Urothelium cell line (cell line): ENCODE data around the gene TCP11.

ENCODE experiments used
- DNase-seq: peaks from one replicate; pipeline ENCODE4 v3.0.0; 2011; ENCODE audit warnings: low spot score, mixed read lengths
- FAIRE-seq: peaks from 2 replicates; lab custom pipeline; 2011; peaks lifted over from hg19 to GRCh38; lab: Jason Lieb, UNC

The TCP11 gene

DNA sequence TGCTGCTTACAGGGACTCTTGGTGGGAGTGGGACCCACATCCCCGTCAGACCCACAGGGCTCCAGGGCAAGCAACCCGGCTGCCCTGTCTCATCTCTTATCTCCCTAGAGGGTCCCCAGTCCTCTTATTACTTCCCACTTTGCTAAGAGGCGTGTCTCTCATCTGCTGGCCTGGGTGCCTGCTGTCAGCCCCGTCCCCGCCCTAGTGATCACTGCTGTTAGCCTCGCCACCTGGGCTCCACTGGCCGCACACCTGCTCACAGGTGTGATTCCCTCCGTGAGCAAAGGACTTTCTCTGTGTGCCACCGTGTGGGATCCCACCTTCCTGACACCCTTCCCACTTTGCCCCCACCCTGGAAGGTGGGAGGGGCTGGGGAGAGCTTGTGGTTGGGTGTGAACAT, 57.6 kb downstream of the TCP11 start:
- no peak for DNase-seq
- FAIRE-seq, result no peak

DNA sequence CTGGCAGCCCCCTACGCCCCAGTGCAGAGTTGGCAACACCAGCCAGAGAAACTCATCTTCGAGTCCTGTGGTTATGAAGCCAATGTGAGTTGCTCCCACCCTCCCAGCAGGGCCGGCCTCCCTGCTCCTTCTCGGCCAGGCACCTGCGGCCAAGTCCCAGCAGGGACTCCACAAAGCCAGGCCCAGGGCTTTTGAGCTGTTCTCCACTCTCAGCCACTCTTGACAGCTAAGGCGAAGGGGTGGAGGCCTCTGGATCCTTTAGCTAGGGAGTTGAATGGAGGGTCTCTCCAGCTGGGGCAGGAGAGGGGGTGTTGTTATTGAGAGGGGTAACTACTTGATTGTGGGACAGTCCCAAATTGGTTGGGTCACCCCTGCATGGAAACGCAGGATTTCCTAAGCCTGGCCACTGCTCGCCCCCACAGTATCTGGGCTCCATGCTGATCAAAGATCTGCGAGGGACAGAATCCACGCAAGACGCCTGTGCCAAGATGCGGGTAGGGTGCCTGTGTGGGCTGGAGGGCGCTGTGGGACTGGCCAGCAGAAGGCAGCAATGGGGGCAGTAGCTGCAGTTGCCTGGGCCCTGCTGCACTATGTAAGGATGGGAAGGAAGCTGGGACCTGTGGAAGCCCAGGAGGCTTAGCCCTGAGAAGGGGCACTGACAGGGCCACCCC, 58.3 kb downstream of the TCP11 start:
- DNase-seq, result no peak
- no peak for FAIRE-seq

DNA sequence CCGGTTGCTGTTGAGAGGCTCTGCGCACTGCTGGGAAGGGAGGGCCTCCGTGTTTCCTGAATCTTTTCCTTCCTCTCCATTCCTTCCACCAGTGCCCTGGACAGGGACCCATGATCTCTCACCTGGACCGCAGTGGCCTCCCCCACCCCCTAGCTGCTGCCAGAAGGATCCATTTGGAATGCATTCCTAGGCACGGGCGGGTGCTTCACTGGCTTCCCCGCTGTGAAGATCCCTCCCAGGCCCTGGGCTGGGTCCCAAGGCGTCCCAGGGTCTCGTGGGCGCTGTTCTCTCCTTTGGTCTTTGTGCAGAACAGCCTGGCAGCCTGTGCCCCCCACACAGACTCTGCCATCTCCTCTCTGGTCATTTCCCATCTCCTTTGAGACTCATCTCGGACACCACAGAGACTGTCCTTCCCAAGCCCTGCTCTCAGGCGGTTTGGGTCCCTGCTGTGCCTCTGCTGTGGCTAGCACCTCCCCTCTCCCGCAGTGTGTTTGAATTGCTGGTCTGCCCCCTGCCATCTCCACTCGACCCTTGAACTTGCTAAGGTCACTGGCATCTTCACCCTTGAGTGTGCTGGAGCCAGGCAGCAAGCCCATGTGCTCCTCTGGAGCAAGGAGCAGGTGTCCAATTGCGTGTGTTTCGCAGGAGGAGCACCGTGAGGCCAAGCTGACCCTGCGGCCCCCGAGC, 59.0 kb downstream of the TCP11 start:
- FAIRE-seq (no peak), DNase-seq (no peak)

DNA sequence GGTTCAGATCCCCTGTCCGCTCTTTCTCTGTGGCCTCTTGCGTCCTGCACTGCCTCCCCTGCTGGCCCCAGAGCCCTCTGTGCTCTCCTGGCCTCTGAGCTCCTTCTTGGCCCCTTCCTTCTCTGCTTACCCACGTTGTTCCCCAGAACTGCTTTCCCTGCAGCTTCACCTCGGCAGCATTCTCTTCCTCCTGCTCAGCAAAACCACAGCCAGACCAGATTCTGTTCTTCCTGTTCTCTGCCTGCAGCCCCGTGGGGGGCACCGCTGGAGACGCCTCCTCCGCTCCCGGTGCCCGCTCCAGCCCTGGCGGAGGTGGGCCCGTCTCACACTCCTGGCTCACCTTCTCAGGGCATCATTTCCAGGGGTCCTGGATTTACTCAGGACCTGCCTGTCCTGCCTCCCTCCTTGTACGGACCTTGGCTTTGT, 59.7 kb downstream of the TCP11 start:
- no peak for FAIRE-seq
- no peak for DNase-seq

DNA sequence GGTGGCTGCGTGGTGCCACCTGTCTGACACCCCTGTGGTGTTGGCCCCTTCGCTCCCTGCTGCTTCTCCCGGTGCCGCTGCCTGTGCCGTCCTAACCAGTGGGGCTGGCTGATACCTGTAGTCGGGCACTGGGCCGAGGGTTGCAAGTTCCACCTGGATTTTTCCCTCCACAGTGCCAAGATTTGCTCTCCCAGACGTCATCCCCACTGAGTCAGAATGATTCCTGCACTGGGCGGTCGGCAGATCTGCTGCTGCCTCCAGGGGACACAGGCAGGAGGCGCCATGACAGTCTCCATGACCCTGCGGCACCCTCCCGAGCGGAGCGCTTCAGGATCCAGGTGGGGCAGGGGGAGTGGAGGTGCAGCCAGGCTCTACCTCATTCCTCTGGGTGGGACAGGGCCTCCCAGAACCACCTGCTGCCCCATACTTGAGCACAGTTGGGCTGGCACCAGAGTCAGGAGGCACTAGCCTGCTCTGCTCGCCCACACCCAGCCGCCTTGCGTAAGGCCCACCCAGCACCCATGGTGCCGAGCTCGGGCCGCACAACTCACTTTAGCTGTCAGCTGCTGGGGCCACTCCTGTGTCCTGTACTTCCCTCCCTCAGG, 60.2 kb downstream of the TCP11 start:
- DNase-seq, result no peak
- FAIRE-seq, result no peak

DNA sequence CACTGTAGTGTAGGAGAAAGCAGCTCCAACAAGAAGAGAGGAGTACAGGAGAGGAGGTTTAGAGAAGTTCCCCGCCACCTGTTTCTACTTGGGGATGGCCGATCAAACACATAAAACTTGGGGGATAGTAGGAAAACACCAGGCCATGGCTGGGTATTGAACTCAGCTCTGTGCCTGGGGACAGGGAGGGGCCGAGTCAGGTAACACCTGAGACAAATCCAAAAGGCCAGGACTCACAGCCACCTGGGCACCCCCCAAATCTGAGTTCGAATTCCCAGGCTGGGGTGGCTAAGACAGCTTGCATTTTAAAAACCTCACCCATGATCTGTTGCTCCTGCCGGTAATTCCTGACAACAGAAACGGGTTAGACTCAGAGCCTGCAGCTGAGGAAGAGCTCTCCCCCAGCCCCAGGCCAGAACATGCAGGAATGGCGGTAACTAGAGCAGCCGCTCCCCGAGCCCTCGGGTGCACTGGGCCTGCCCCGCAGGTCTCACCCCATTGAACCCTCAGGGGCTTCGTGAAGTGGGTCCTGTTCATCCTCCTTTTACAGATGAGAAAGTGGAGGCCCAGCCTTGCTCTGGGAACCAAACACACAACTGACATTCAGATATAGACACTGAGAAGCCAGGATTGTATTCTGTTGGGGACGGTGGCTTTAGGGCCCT, 61.0 kb downstream of the TCP11 start:
- FAIRE-seq, result no peak
- DNase-seq, result no peak

DNA sequence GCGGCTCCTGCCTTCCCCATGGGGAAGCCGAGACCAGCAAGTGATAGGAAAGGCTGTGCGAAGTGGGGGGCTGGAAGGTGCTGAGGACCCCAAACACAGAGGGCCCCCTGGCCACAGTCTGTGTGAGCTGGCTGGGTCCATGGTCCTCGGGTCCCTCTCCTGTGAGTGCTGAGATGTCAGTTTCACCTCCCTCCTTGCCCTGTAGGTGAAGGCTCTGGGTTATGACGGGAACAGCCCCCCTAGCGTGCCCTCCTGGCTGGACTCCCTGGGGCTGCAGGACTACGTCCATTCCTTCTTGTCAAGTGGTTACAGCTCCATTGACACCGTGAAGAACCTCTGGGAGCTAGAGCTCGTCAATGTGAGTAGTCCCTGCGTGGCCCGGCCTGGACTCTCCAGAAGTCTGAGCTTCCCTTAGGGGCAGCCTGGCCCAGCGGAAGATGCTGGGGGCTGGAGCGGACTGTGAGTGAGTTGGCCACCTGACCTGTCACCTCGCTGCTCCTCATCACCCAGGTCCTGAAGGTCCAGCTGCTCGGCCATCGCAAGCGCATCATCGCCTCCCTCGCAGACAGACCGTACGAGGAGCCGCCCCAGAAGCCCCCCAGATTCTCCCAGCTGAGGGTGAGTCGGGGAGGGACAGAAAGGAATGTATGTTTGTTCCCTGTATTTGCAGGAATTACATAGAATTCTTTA, 61.7 kb downstream of the TCP11 start:
- FAIRE-seq (no peak), DNase-seq (no peak)

DNA sequence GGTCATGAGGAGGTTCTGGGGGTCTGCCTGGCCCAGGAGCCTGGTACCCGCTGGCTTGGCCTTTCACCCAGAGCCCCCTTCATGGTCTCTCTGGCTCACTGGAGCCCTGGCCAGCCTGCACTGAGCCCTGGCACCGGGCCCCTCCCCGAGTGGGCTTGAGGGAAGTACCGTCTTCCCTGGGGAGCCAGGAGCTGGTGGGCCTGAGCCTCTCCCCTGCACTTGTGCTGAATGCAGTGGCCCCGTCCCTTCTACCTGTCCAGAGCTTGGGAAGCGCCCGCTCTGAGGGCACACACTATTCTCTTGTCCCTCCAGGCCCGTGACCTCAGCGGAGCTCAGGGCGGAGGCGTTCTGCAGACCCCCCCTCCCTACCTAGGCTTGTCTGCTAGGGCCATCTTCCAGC, 62.2 kb downstream of the TCP11 start:
- FAIRE-seq, result no peak
- DNase-seq, result no peak

DNA sequence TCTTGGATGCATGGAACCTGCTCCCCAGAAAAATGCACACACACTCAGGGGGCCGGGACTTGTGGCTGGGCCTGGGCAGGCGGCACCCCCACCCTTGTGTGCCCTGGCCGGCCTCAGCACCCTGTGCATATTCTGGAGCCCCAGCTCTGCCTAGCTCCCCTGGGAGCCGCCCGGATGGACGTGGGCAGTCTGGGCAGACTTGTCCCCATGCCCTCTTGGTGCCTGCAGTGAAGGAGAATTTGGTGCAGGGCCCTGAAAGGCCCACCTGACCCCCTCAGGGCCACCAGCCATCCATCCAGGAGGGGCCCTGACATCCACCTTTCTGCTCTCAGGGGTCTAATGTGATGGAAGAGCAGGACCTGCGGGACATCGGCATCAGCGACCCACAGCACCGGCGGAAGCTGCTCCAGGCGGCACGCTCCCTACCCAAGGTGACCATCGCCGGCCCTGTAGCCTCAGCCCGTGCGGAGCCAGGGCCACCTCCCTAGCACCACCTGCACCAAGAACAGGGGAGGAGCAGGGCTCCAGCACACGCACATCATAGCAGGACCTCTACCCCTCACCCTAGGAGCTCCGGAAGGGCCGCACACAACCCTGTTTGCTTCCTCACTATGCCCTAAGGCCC, 62.8 kb downstream of the TCP11 start:
- DNase-seq, result no peak

DNA sequence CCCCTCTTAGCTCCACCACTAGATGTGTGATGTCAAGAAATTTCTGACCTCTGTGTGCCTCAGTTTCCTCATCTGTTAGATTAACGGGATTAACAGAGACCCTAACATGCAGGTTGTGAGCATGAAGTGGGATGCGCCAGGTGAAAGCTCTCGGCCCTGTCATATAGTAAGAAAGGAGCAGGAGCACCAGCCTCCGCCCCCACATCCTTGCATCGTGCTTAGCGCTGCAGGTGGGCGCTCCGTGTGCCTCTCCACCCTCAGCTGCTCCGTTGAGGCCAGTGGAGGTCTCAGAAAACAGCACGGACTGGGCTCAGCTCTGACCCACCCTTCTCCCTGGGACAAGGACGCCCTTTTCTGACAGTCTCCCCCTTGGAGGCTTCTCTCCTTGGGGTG, 63.4 kb downstream of the TCP11 start:
- FAIRE-seq, result no peak
- no peak for DNase-seq

More for the DNA sequence above, 62.8 kb downstream of the TCP11 start:
- no peak for FAIRE-seq

DNA sequence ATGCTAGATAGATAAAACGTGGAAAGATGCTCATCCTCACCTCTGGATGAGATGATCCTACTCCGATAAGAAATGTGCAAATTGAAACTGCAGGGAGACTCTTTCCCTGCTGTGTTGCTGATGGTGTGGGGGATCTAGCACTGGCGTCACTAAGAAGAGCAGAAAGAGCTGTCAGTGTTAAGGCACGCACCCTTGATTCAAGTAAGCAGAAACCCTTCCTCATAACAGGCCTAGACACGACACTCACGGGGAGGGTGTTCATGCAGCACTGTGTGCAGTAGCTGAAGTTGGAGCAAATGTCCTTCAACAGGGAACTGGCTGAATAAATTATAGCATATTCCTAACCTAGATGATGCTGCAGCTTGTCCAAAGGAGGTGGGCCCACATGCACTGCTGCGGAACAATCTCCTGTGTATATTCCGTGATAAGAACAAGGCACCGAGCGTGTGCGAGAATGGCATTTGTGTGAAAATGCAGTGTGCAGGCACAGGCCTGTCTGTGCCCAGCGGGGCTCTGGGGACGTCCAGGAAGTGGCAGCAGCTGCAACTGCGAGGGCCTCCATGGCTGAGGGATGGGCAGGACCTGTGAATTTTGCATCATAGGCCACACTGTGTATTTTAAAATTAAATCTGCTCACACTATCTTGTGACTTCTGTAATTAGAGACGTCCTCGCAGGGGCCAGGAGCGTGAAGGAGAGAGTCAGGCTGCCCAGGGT, 64.0 kb downstream of the TCP11 start:
- DNase-seq (no peak), FAIRE-seq (no peak)

DNA sequence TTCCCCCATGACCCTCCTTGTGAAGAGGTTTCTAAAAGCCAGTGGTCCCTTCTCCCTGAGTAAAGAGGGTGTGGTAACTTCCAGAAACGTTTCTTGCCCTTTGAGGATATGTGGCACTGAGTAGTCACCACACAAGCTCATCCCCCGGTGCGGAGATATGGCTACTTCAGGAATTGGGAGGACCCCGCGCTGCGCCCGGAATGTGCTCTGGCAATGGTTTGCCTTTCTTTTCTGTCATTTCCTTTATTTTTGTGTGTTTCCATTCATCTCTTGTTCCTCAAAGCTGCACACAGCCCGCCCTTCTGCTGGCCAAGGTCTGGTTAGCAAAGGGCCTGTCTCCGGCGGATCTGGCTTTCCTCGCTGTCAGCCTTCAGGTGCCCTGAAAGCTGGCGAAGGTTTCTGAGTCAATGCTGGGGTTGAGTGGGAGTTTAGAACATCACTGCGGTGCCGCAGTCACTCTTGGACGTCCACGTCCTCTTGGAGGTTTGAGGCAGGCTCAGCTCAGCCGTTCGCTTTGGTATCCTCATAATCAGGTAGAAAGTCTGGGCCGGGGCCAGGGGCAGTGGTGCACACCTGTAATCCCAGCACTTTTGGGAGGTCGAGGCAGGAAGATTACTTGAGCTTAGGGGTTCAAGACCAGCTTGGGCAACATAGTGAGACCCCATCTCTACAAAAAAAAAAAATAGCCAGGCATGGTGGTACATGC, 67.2 kb downstream of the TCP11 start:
- FAIRE-seq (no peak), DNase-seq (no peak)

DNA sequence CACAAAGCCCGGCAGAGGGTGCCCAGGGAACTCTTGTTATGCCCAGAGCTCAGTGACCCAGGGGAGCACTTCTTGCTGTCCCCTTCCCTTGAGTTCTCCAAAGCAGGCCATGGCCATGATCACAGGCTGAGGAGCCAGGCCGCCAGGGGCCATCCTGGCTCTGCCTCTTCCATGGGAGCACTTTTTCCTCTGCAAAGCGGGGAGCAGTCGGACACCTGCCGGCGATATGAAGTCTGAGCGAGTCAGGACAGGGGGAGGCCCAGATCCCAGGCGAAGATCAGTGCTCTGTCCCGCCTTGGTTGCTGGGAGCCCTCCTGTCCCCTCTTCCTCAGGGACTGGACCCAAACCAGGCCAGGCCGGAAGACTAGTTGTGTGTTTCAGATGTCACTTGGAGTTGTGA, 67.9 kb downstream of the TCP11 start:
- DNase-seq, result no peak
- FAIRE-seq, result no peak

DNA sequence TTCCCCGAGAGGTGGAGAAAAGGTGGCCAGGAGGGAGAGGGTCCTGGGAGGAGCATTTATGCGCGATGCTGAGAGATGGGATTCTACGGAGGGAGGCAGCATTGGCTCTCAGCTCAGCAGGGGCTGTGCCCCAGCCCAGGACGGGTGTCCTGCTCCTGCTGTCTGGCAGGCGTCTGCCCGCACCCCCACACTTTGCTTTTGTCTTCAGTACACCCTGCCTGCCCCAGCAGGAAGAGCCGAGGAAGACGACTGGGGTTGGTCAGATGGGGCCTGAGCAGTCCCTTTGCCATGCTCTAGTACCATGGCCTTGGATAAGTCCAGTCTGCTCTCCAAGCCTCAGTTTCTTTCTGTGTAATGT, 68.5 kb downstream of the TCP11 start:
- no peak for FAIRE-seq
- no peak for DNase-seq

DNA sequence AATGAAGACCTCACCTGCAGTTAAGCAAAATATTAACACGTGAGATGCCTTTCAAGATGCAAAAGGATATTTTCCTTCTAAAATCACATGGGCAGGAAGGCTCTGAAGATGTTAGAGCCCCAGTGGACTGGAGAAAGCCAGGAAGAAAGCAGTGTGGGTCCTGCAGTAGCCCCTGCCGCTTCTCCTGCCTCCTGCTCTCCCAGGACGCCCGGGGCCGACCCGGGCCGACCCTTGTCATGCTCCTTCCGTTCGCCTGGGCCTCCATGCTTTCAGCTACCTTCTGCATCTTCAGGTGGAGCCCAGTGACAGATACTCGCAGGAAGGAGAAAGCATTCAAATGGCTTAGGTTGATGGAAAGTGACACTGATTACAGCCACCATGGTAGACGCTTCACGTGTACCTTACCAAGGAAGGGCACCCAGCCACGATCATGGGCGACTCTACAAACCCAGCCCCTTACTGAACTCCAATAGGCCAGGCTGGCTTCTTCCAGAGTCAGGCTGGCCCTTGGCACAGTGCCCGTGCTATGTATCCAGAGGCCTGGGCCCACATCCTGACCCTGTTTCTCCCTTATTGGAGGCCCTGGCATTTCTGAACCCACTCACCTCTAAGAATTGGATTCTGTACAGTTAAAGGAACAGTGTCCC, 69.0 kb downstream of the TCP11 start:
- DNase-seq (no peak), FAIRE-seq (no peak)

DNA sequence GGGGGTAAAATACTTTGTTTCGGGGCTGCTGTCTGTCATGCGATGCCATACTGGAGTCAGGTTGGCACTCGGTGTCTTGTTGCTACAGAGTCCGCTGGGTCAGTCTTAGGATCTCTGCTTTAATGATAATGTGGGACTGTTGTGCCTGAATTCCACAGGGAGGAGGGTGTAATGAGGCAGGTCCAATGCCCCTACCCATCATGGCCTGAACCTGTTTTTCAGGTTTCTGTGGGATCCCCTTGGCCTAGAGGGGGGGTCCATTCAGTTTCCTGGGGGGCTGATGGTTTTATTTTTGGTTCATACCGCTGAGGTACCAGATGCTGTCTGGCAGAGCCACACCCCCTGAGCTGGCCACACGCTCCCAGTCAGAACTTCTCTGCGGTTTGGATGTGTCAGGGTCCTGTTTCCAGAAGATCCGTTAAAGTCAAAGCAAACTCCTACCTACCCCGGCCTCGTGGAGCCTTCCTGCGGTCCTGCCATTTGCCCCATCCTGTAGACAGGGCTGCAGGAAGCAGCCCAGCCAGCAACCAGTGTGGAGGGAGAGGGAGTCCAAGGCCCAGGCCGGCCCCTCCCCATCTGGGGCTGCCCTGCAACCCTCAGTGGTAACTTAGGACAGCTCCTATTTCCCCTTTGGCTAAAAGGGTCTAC, 69.7 kb downstream of the TCP11 start:
- no peak for FAIRE-seq
- DNase-seq, result no peak

DNA sequence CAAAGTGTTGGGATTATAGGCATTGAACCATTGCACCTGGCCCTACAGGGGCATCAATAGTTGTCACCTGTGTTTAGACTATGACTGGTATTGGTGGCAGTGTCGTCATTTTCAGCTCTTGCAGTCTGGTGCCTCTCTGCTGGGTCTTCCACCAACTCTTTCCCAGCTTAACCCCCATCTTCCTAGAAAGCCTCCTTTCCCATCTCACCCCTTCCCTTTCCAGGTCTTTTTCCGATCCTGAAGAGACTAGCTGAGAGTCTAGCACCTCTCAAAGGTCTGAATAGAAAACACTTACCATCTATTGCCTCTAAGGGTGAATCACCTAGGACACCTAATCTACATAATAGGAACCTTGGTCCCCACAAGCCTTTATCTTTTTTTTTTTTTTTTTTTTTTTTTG, 71.0 kb downstream of the TCP11 start:
- no peak for DNase-seq
- FAIRE-seq, result no peak

DNA sequence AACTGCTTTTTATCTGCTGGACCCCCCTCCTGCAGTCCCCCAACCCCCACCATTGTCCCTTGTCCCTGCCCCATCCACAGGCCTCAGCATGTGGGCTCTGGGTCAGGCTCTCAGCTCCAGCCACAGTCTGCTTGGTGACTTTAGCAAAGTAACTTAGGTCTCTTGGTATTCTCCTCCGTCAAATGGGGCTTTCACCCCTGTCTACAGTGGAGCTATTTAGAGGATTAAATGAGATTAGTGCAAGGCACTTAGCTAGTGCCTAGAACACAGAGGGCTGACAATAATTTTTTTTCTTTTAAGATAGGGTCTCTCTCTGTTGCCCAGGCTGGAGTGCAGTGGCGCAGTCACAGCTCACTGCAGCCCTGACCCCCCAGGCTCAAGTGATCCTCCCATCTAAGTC, 71.9 kb downstream of the TCP11 start:
- no peak for DNase-seq

DNA sequence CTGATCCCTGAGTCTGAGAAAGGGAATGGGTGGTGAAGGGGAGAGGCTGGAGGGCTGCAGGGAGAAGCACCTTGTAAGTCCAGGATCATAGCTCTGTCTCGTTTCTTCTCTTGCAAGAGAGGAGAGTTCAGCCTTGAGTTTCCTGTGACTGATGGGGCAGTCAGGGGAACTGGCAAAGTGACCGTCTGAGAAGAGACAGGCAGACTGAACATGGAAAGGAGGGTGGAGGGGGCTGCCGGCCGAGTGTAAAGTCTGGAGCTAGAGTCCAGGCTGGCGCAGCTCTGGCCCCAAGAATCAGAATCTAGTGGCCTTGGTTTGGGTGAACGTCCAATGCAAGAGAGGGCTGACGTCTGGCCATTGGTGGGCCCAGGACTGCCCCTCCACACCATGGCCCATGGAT, 72.5 kb downstream of the TCP11 start:
- DNase-seq, result no peak
- FAIRE-seq, result no peak

More for the DNA sequence above, 71.9 kb downstream of the TCP11 start:
- FAIRE-seq, result no peak
